Measurements from ENCODE around the gene SIPA1L3. TPM values are rescaled to one million over a fixed set of nuclear protein-coding genes. Genes with fewer than 3 reads are reported as not detected.

The SIPA1L3 gene
- polyA plus RNA-seq, 1 of the 3 experiments (the other 2 are of a cell fraction): 11.6 TPM

DNA sequence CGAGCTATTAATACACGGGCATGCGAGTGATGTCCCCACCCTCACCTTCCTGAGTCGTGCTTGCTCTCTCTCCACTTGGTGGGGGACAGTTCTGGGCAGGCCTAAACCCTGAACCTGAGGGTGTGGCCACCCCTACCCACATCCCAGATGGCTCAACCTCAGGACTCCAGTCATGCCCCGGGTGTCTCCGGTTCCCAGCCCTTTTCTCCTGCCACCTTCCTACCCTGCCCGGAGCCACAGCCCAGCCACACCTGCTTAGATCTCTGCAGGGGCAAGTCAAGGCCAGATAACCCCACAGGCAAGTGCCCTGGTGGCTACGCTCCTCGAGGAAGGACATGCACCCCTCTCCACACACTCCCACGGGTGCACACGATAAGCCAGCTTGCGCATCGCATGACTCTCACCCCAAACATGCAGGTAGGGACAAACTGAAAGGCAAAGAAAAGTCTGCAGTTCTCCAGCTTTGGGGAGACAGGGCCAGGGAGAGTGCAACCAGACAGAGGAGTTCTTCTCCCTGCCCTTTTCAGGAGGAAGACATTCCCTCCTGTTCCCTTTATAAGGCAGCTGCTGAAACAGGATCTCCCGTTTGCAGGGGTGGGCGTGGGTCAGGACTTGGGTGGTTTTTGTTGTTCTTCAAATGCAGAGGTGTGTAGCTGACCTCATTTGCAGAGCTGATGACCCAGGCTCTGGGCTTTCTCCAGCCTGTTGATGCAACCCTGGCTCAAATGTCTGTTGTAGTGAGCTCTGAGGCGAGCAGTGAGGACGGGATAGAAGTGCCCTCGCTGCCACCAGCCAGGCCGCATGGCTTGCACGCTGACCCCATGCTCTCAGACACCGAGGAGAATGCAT, 228.4 kb downstream of the SIPA1L3 start:
- no peak for DNase-seq
- CTCF ChIA-PET: interaction anchor here (0.6 to 6.1 kb wide), 16 partner anchors 7 to 237 kb away, joined by 3 to 51 read pairs (median 4); no protein-coding TSS in a partner anchor

GRCh38 chr19:38139122-38139521, 232.1 kb downstream of the SIPA1L3 start:
- ChIA-PET CTCF (interaction anchor here (1.1 to 5.6 kb wide), 3 partner anchors 10 to 235 kb away, joined by 3 to 70 read pairs (median 67); partner anchors contain the start of genes SIPA1L3 and WDR87), POLR2A (no interaction called here)
- Histone ChIP-seq H3K9me2 (no peaks in the 10 kb centered on the region), H3K9me3 (no peaks in the 10 kb centered on the region), H2AFZ (ENCODE audit: low read depth) (no peak overlapping the region), H3K27me3 (ENCODE audit: insufficient read depth) (no peaks in the 10 kb centered on the region), H3K4me1 (ENCODE audit: control insufficient read depth in 1 of 2, insufficient read depth in 2 of 2, low read depth in 1 of 2, low read length in 1 of 2) (no peaks in the 10 kb centered on the region), H3K36me3 (replicated peaks in 1 of 2; ENCODE audit: control insufficient read depth in 1 of 2, insufficient read depth in 2 of 2, low read length in 1 of 2) (peaks cover 0 to 2% of the 10 kb centered on the region in 2 experiments), H3K9ac (no peak overlapping the region), H4K20me1 (ENCODE audit: insufficient read depth) (no peaks in the 10 kb centered on the region), H3F3A (replicated peaks; ENCODE audit: insufficient read depth) (peaks cover 7% of the 10 kb centered on the region), H3K79me2 (ENCODE audit: insufficient read depth) (no peaks in the 10 kb centered on the region; the same call in 1 of the 2 replicates), H3K4me2 (no peak overlapping the region), H3K27ac (ENCODE audit: low read depth in 2 of 2, low read length in 1 of 2) (no peak overlapping the region), H3K4me3 (ENCODE audit: low read depth in 2 of 2, low read length in 1 of 2) (no peak overlapping the region)
- DNase-seq: no peak
- TF ChIP-seq, protein P1, sequence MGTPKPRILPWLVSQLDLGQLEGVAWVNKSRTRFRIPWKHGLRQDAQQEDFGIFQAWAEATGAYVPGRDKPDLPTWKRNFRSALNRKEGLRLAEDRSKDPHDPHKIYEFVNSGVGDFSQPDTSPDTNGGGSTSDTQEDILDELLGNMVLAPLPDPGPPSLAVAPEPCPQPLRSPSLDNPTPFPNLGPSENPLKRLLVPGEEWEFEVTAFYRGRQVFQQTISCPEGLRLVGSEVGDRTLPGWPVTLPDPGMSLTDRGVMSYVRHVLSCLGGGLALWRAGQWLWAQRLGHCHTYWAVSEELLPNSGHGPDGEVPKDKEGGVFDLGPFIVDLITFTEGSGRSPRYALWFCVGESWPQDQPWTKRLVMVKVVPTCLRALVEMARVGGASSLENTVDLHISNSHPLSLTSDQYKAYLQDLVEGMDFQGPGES (IDR thresholded peaks at IDR 0.05; ENCODE audit: low read depth, low read length): no peak
- TF ChIP-seq POLR2AphosphoS5 (IDR thresholded peaks at IDR 0.05; ENCODE audit: low read depth, low read length): no peak
- no peak for TF ChIP-seq GATA2 (CRISPR knock-in tag; IDR thresholded peaks at IDR 0.05)
- TF ChIP-seq RAD21 (IDR thresholded peaks at IDR 0.05; ENCODE audit: low read length): no peak
- TF ChIP-seq SIN3A (IDR thresholded peaks at IDR 0.05; ENCODE audit: borderline replicate concordance, low read depth, low read length): no peak
- TF ChIP-seq TCF12 (IDR thresholded peaks at IDR 0.05): no peak
- TF ChIP-seq MEF2A (IDR thresholded peaks at IDR 0.05; ENCODE audit: borderline replicate concordance, low read depth): no peak
- TF ChIP-seq NFIC (IDR thresholded peaks at IDR 0.05; ENCODE audit: borderline replicate concordance): no peak
- TF ChIP-seq CHD2 (IDR thresholded peaks at IDR 0.05; ENCODE audit: low read length, partially characterized antibody): no peak
- TF ChIP-seq TAF1 (IDR thresholded peaks at IDR 0.05; ENCODE audit: borderline replicate concordance, low read depth, low read length): no peak
- no peak for TF ChIP-seq FOXJ3 (CRISPR knock-in tag; IDR thresholded peaks at IDR 0.05)
- no peak for TF ChIP-seq PBX3 (IDR thresholded peaks at IDR 0.05)
- TF ChIP-seq, protein P2, sequence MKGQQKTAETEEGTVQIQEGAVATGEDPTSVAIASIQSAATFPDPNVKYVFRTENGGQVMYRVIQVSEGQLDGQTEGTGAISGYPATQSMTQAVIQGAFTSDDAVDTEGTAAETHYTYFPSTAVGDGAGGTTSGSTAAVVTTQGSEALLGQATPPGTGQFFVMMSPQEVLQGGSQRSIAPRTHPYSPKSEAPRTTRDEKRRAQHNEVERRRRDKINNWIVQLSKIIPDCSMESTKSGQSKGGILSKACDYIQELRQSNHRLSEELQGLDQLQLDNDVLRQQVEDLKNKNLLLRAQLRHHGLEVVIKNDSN (IDR thresholded peaks at IDR 0.05; ENCODE audit: borderline replicate concordance, low read depth): no peak
- TF ChIP-seq GABPA (IDR thresholded peaks at IDR 0.05; ENCODE audit: low read depth): no peak
- no peak for TF ChIP-seq MAX (IDR thresholded peaks at IDR 0.05; ENCODE audit: low read depth)
- 84% methylated on average over 6 of the region's 6 CpGs for WGBS (ENCODE audit: low lambda C conversion rate)

More for the DNA sequence above, 228.4 kb downstream of the SIPA1L3 start:
- no peaks in the 10 kb centered on the region; a peak in 1 of 4 replicates for H3K4me1 ChIP-seq (ENCODE audit: control insufficient read depth in 1 of 2, insufficient read depth in 2 of 2, low read depth in 1 of 2, low read length in 1 of 2)
- no peak overlapping the region for H3K27ac ChIP-seq (ENCODE audit: low read depth in 2 of 2, low read length in 1 of 2)
- 89% methylated on average over 19 of the region's 21 CpGs for WGBS (ENCODE audit: low lambda C conversion rate)
- H4K20me1 ChIP-seq (ENCODE audit: insufficient read depth): no peaks in the 10 kb centered on the region
- no peaks in the 10 kb centered on the region for H3K27me3 ChIP-seq (ENCODE audit: insufficient read depth)
- H3K9me3 ChIP-seq: no peaks in the 10 kb centered on the region
- POLR2A ChIA-PET: no interaction called here
- TF ChIP-seq GABPA (IDR thresholded peaks at IDR 0.05; ENCODE audit: low read depth) (no peak), EP300 (IDR thresholded peaks at IDR 0.05; ENCODE audit: borderline replicate concordance in 1 of 2, low read depth in 1 of 2, low read length in 1 of 2) (no peak), GATA2 (CRISPR knock-in tag; IDR thresholded peaks at IDR 0.05) (no peak), RFX5 (IDR thresholded peaks at IDR 0.05; ENCODE audit: low read length) (no peak), FOXM1 (IDR thresholded peaks at IDR 0.05; ENCODE audit: low read depth) (no peak)
- TF ChIP-seq, protein P1 (IDR thresholded peaks at IDR 0.05; ENCODE audit: low read depth, low read length): no peak
- TF ChIP-seq, protein P3, sequence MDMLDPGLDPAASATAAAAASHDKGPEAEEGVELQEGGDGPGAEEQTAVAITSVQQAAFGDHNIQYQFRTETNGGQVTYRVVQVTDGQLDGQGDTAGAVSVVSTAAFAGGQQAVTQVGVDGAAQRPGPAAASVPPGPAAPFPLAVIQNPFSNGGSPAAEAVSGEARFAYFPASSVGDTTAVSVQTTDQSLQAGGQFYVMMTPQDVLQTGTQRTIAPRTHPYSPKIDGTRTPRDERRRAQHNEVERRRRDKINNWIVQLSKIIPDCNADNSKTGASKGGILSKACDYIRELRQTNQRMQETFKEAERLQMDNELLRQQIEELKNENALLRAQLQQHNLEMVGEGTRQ (IDR thresholded peaks at IDR 0.05; ENCODE audit: borderline replicate concordance, low read depth, low read length): no peak
- no peak overlapping the region for H3K4me2 ChIP-seq
- H3K9ac ChIP-seq: no peak overlapping the region
- H3K9me2 ChIP-seq: no peaks in the 10 kb centered on the region
- H3F3A ChIP-seq (replicated peaks; ENCODE audit: insufficient read depth): no peaks in the 10 kb centered on the region
- no peak overlapping the region for H2AFZ ChIP-seq (ENCODE audit: low read depth)
- H3K4me3 ChIP-seq (ENCODE audit: low read depth in 2 of 2, low read length in 1 of 2): no peak overlapping the region
- H3K79me2 ChIP-seq (ENCODE audit: insufficient read depth): no peaks in the 10 kb centered on the region; the same call in 1 of the 2 replicates
- no peaks in the 10 kb centered on the region for H3K36me3 ChIP-seq (replicated peaks in 1 of 2; ENCODE audit: control insufficient read depth in 1 of 2, insufficient read depth in 2 of 2, low read length in 1 of 2)

Measured in SK-N-SH (cell line).